OCI-LY3 (cell line): ENCODE data around the gene KRT3.

Source experiments
- H2AFZ ChIP-seq: fragments of 200-600, 300-600 bp; shearing (Covaris generic); 2 replicates; pipeline ENCODE4 v1.6.0; 2014; ENCODE audit warnings: antibody characterized with exemption, low read depth, low read length
- H3K27ac ChIP-seq: fragments of 200-600, 300-600 bp; sonication (generic); 2 replicates; pipeline ENCODE4 v1.5.1; 2014; ENCODE audit warnings: mild to moderate bottlenecking, low read length, moderate library complexity, mixed read lengths
- H3K27me3 ChIP-seq: fragments of 200-600, 300-600 bp; sonication (generic); 2 replicates; pipeline ENCODE4 v1.6.1; 2014; ENCODE audit warnings: low read depth, low read length, mixed read lengths
- H3K36me3 ChIP-seq: fragments of 200-600, 300-600 bp; sonication (generic); replicated peaks from 2 replicates; pipeline ENCODE3; 2014; ENCODE audit warnings: low read depth, low read length, mixed read lengths
- H3K4me1 ChIP-seq: fragments of 300-600, 200-600 bp; sonication (generic); 2 replicates; pipeline ENCODE4 v1.6.1; 2014; ENCODE audit warnings: low read length, mixed read lengths
- H3K4me2 ChIP-seq: fragments of 200-600, 300-600 bp; sonication (generic); 2 replicates; pipeline ENCODE4 v1.6.1; 2014; ENCODE audit warnings: low read length, mixed read lengths
- H3K4me3 ChIP-seq: fragments of 300-600, 200-600 bp; sonication (generic); 2 replicates; pipeline ENCODE4 v1.5.1; 2014; ENCODE audit warnings: antibody characterized with exemption, mild to moderate bottlenecking, low read length, moderate library complexity
- H3K79me2 ChIP-seq: fragments of 300-600, 200-600 bp; shearing (Covaris generic); 2 replicates; pipeline ENCODE4 v1.6.1; 2014; ENCODE audit warnings: mild to moderate bottlenecking, low read length, mixed read lengths
- H3K9ac ChIP-seq: fragments of 300-600, 200-600 bp; shearing (Covaris generic); 2 replicates; pipeline ENCODE4 v1.6.0; 2014; ENCODE audit warnings: mild to moderate bottlenecking, low read length, moderate library complexity
- H3K9me3 ChIP-seq: fragments of 200-600, 300-600 bp; shearing (Covaris generic); 2 replicates; pipeline ENCODE4 v1.6.1; 2014; ENCODE audit warnings: low read length, mixed read lengths; ENCODE audit not compliant: insufficient read depth
- H4K20me1 ChIP-seq: fragments of 200-600, 300-600 bp; sonication (generic); 2 replicates; pipeline ENCODE4 v1.6.1; 2016; ENCODE audit warnings: low read length, mixed read lengths; ENCODE audit not compliant: insufficient read depth
- EZH2phosphoT487 ChIP-seq: fragments of 200-600 bp; shearing (Covaris generic); IDR thresholded peaks from 2 replicates; pipeline ENCODE4 v1.6.1; 2018; ENCODE audit warnings: antibody characterized with exemption, mixed run types, low read depth
- TF ChIP-seq, protein P1 (sequence below): fragments of 200-600, 300-600 bp; sonication (generic); IDR thresholded peaks from 2 replicates; pipeline ENCODE4 v1.5.1; 2014; ENCODE audit warnings: antibody characterized with exemption, low read length, low read depth

The KRT3 gene

DNA sequence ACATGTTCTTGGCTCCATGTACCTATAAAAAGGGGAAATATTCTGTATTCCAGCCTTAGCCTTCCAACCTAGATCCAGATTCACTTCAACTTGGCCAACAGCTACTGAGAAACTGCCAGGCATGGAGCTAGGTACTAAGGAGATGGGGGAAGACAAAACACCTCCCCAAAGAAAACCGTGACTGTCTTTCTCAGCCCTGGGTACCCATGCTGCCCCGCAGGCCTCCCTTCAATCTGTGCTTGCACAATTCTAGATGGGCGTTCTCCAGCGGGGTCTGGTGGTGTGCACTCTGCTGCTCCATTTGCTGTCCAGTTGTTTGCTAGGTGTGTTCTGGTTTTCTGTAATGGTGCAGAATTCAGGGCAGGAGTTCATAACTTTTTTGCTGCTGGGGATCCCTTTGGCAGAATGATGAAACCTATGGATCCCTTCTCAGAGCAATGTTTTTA is 18.8 kb upstream of the KRT3 start:
- peaks cover 20% of the 10 kb centered on the region for H3K27me3 ChIP-seq
- H3K9me3 ChIP-seq = no peaks in the 10 kb centered on the region
- no peak overlapping the region for H2AFZ ChIP-seq
- no peaks in the 10 kb centered on the region for H4K20me1 ChIP-seq
- no peaks in the 10 kb centered on the region for H3K79me2 ChIP-seq
- H3K4me1 ChIP-seq = no peaks in the 10 kb centered on the region
- H3K9ac ChIP-seq = no peak overlapping the region
- TF ChIP-seq, protein P1, sequence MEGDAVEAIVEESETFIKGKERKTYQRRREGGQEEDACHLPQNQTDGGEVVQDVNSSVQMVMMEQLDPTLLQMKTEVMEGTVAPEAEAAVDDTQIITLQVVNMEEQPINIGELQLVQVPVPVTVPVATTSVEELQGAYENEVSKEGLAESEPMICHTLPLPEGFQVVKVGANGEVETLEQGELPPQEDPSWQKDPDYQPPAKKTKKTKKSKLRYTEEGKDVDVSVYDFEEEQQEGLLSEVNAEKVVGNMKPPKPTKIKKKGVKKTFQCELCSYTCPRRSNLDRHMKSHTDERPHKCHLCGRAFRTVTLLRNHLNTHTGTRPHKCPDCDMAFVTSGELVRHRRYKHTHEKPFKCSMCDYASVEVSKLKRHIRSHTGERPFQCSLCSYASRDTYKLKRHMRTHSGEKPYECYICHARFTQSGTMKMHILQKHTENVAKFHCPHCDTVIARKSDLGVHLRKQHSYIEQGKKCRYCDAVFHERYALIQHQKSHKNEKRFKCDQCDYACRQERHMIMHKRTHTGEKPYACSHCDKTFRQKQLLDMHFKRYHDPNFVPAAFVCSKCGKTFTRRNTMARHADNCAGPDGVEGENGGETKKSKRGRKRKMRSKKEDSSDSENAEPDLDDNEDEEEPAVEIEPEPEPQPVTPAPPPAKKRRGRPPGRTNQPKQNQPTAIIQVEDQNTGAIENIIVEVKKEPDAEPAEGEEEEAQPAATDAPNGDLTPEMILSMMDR = no peak
- no peak for TF ChIP-seq EZH2phosphoT487
- no peaks in the 10 kb centered on the region for H3K36me3 ChIP-seq
- H3K4me3 ChIP-seq = no peak overlapping the region
- no peak overlapping the region for H3K27ac ChIP-seq
- H3K4me2 ChIP-seq = no peak overlapping the region

DNA sequence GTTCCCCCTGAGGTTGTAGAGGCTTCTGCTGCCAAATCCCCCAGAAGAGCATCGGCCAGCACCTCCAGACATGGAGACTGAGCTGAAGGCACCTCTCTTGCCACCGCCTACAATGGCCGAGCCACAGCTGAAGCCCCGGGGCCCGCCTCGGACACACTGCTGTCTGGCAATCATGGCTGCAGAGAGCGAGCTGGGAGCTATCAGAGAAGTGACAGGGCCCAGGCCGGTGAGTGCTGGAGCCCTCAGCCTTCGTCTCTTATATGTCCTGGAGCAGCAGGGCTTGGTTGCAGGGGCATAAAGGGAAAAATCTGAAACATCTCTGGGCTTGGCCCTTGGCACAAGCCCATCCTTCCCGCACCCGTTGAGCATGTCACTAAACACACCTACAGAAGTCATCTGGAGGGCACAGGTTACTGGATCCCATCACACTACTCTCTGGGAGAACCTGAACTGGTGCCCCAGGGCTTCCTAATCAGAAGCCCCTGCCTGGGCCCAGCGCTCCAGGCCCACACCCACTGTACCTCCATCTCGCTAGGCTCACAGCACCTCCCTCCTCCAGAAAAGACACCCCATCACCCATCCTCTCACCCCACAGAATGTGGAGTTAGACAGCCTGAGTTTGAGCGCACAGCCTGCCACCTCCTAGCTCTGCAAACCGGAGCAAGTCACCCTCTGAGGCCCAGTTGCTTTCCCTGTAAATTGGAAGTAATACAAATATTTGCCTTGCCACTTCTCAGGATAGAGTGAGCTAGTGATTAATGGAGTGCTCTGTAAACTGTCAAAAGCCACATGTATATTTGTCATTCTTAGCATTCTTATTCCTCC is 18.2 kb upstream of the KRT3 start, which contains the start of gene KRT4:
Gene KRT4, minus strand, starts transcription at position 232 of the 825 bp plus-strand sequence. Its CDS starts 58 bp downstream, at position 174.
- Histone ChIP-seq H3K9ac (no peak within 1 kb of the TSS), H3K27ac (no peak within 1 kb of the TSS), H3K79me2 (no peaks in the 10 kb centered on the region), H3K27me3 (peaks cover 21% of the 10 kb centered on the region), H3K9me3 (no peaks in the 10 kb centered on the region), H3K4me2 (no peak within 1 kb of the TSS), H3K4me3 (no peak within 1 kb of the TSS), H2AFZ (no peak within 1 kb of the TSS), H3K4me1 (no peaks in the 10 kb centered on the region), H3K36me3 (no peaks in the 10 kb centered on the region), H4K20me1 (no peaks in the 10 kb centered on the region)
- TF ChIP-seq, protein P1 = no peak
- TF ChIP-seq EZH2phosphoT487 = no peak

DNA sequence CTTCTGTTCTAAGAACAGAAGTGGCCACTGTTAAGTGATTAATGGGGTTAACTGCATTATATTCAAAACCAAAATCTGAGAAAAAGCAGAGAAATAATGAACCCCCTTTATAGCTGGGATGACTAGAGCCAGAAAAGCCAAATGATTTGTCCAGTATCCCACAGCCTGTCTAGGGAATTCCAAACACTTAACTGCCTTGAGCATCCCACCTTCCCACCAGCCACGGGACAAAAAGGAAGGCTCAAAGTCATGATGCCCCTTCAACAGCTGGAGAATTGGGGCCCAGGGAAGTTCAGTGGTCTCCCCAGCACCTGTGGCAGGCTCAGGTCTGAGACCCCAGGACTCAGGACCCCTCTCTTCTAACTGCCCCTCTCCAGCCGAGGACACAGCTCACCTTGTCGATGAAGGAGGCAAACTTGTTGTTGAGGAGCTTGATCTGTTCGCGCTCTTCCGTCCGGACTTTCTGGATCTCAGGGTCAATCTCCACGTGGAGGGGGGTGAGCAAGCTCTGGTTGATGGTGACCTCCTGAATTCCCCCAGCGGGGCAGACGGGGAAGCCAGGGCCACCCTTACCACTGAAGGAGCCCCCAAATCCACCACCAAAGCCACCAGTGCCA is 17.4 kb upstream of the KRT3 start:
- H3K27ac ChIP-seq = no peak overlapping the region
- H3K4me3 ChIP-seq = no peak overlapping the region
- H3K36me3 ChIP-seq = no peaks in the 10 kb centered on the region
- H3K9ac ChIP-seq = no peak overlapping the region
- no peak overlapping the region for H3K4me2 ChIP-seq
- no peaks in the 10 kb centered on the region for H3K9me3 ChIP-seq
- no peaks in the 10 kb centered on the region for H3K79me2 ChIP-seq
- TF ChIP-seq, protein P1 = no peak
- TF ChIP-seq EZH2phosphoT487 = no peak
- H4K20me1 ChIP-seq = no peaks in the 10 kb centered on the region
- H3K27me3 ChIP-seq = peaks cover 20% of the 10 kb centered on the region; the same call in 1 of the 2 replicates
- H2AFZ ChIP-seq = no peak overlapping the region
- no peaks in the 10 kb centered on the region for H3K4me1 ChIP-seq

- no peaks in the 10 kb centered on the region for H4K20me1 ChIP-seq
- H3K4me1 ChIP-seq = no peaks in the 10 kb centered on the region
- no peak overlapping the region for H3K27ac ChIP-seq
- H3K79me2 ChIP-seq = no peaks in the 10 kb centered on the region
- TF ChIP-seq, protein P1 = no peak
- TF ChIP-seq EZH2phosphoT487 = no peak
- no peak overlapping the region for H2AFZ ChIP-seq
- no peaks in the 10 kb centered on the region for H3K36me3 ChIP-seq
- peaks cover 14% of the 10 kb centered on the region; the same call in 1 of the 2 replicates for H3K27me3 ChIP-seq
- no peak overlapping the region for H3K9ac ChIP-seq
- H3K4me2 ChIP-seq = no peak overlapping the region
- no peaks in the 10 kb centered on the region for H3K9me3 ChIP-seq
- no peak overlapping the region for H3K4me3 ChIP-seq
These were observed 16.8 kb upstream of the KRT3 start for GRCh38 chr12:52812749-52813148.
